Germinal center (tissue), 1 donor: ENCODE results near the gene UGDH.

Experiments
- DNase-seq: peaks from one replicate; pipeline ENCODE4 v3.0.0; 2012; ENCODE audit warnings: mixed read lengths, low spot score

UGDH gene

GRCh38 chr4:39452860-39453587 lies 74.2 kb downstream of the UGDH start:
- no peak for DNase-seq

GRCh38 chr4:39452153-39452859 lies 74.9 kb downstream of the UGDH start:
- no peak for DNase-seq

GRCh38 chr4:39451423-39452023 lies 75.7 kb downstream of the UGDH start:
- no peak for DNase-seq

GRCh38 chr4:39450618-39451017 lies 76.6 kb downstream of the UGDH start:
- no peak for DNase-seq
